Activated CD4-positive, alpha-beta memory T cell treated with anti-CD3 and anti-CD28 coated beads for 36 hours (primary cell): ENCODE measurements around the gene FER. TPM values are rescaled to one million over a fixed set of nuclear protein-coding genes. Genes with fewer than 3 reads are reported as not detected.

Experiments
- CTCF ChIA-PET: fragments of 350-600 bp; sonication (Branson Sonifier 250); formaldehyde crosslinking; loops from one replicate; lab custom pipeline; 2021; ENCODE audit warnings: antibody characterized with exemption, inconsistent platforms; lab: Charles Lee
- POLR2A ChIA-PET: fragments of 350-600 bp; sonication (Branson Sonifier 250); formaldehyde crosslinking; loops from one replicate; lab custom pipeline; 2021; ENCODE audit warnings: antibody characterized with exemption; lab: Charles Lee
- DNase-seq: peaks from one replicate; pipeline ENCODE4 v3.0.0-alpha.2; 2020
- H3K27ac Mint-ChIP-seq: one replicate; pipeline ENCODE4 v1.8.0; 2021; ENCODE audit warnings: mixed read lengths
- H3K27me3 Mint-ChIP-seq: one replicate; pipeline ENCODE4 v1.8.0; 2021; ENCODE audit warnings: mixed read lengths
- H3K36me3 Mint-ChIP-seq: one replicate; pipeline ENCODE4 v1.8.0; 2021; ENCODE audit warnings: mixed read lengths
- H3K4me1 Mint-ChIP-seq: one replicate; pipeline ENCODE4 v1.8.0; 2021; ENCODE audit warnings: low read depth, mixed read lengths
- H3K4me3 Mint-ChIP-seq: one replicate; pipeline ENCODE4 v1.8.0; 2021; ENCODE audit warnings: mild to moderate bottlenecking, mixed read lengths
- H3K9me3 Mint-ChIP-seq: one replicate; pipeline ENCODE4 v1.8.0; 2021; ENCODE audit warnings: mixed read lengths
- intact Hi-C: fragments of 100-400 bp; cut with micrococcal nuclease; formaldehyde crosslinking; loops from one replicate; pipeline ENCODE4 v1.15.1; 2023
- total RNA-seq, 2 experiments: library from RNA; stranded (reverse); gene quantifications; one replicate each; pipeline ENCODE4 v1.2.3, GENCODE V29; 2021

Gene FER
- total RNA-seq, 2 experiments from 2014 or later: 9.1 to 9.5 TPM

DNA sequence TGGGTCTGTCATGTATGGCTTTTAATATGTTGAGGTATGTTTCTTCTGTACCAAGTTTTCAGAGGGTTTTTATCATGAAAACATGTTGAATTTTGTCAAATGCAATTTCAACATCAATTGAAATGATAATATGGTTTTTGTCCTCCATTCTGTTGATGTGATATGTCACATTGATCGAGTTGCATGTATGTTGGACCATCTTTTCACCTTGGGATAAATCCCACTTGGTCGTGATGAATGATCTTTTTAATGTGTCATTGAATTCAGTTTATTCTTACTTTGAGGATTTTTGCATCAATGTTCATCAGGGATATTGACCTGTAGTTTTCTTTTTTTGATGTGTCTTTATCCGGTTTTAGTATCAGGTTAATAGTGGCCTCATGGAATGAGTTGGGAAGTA lies 373.5 kb downstream of the FER start:
- Mint-ChIP-seq H3K36me3 (peaks cover 4% of the 10 kb centered on the region), H3K9me3 (peaks cover 8% of the 10 kb centered on the region), H3K27me3 (no peaks in the 10 kb centered on the region), H3K27ac (no peak overlapping the region), H3K4me3 (no peak overlapping the region), H3K4me1 (no peaks in the 10 kb centered on the region)
- intact Hi-C loops: no loop called here
- ChIA-PET POLR2A (no interaction called here), CTCF (no interaction called here)
- DNase-seq: no peak

- intact Hi-C loops: no loop called here
- DNase-seq: no peak
- ChIA-PET CTCF (no interaction called here), POLR2A (no interaction called here)
- Mint-ChIP-seq H3K4me1 (no peaks in the 10 kb centered on the region), H3K27ac (no peak overlapping the region), H3K9me3 (peaks cover 7% of the 10 kb centered on the region), H3K27me3 (no peaks in the 10 kb centered on the region), H3K36me3 (peaks cover 4% of the 10 kb centered on the region), H3K4me3 (no peak overlapping the region)
Measured at GRCh38 chr5:109125755-109126429, 378.2 kb downstream of the FER start.

DNA sequence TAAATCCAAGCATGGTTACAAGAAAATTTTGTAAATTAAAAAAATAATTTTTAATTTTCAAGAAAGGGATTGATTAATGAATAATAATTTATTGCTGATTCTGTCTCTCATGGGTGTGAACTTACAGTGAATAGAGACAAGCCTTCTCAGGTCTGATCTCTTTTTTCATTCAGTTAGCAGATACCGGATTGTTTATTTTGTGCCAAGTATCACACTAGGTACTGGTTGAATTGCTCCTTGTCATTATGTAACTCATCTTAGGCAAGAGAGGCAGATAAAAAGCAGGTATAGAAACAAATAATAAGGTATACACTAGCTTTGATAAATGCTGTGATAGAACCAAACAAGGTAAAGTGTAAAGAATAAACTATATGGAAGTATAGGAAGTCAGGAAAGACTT lies 378.8 kb downstream of the FER start:
- H3K36me3 Mint-ChIP-seq: peaks cover 2% of the 10 kb centered on the region
- no peak overlapping the region for H3K27ac Mint-ChIP-seq

GRCh38 chr5:109136906-109137305 lies 389.2 kb downstream of the FER start:
- H3K9me3 Mint-ChIP-seq: no peaks in the 10 kb centered on the region
- H3K36me3 Mint-ChIP-seq: no peaks in the 10 kb centered on the region
- H3K27me3 Mint-ChIP-seq: no peaks in the 10 kb centered on the region
- H3K4me1 Mint-ChIP-seq: no peaks in the 10 kb centered on the region
- intact Hi-C loops: no loop called here
- H3K27ac Mint-ChIP-seq: no peak overlapping the region
- no peak for DNase-seq
- ChIA-PET POLR2A (no interaction called here), CTCF (no interaction called here)
- no peak overlapping the region for H3K4me3 Mint-ChIP-seq

More for the DNA sequence above, 378.8 kb downstream of the FER start:
- no peak for DNase-seq
- no peaks in the 10 kb centered on the region for H3K4me1 Mint-ChIP-seq
- intact Hi-C loops: no loop called here
- no peak overlapping the region for H3K4me3 Mint-ChIP-seq
- no peaks in the 10 kb centered on the region for H3K27me3 Mint-ChIP-seq
- CTCF ChIA-PET: no interaction called here
- POLR2A ChIA-PET: no interaction called here
- peaks cover 2% of the 10 kb centered on the region for H3K9me3 Mint-ChIP-seq

DNA sequence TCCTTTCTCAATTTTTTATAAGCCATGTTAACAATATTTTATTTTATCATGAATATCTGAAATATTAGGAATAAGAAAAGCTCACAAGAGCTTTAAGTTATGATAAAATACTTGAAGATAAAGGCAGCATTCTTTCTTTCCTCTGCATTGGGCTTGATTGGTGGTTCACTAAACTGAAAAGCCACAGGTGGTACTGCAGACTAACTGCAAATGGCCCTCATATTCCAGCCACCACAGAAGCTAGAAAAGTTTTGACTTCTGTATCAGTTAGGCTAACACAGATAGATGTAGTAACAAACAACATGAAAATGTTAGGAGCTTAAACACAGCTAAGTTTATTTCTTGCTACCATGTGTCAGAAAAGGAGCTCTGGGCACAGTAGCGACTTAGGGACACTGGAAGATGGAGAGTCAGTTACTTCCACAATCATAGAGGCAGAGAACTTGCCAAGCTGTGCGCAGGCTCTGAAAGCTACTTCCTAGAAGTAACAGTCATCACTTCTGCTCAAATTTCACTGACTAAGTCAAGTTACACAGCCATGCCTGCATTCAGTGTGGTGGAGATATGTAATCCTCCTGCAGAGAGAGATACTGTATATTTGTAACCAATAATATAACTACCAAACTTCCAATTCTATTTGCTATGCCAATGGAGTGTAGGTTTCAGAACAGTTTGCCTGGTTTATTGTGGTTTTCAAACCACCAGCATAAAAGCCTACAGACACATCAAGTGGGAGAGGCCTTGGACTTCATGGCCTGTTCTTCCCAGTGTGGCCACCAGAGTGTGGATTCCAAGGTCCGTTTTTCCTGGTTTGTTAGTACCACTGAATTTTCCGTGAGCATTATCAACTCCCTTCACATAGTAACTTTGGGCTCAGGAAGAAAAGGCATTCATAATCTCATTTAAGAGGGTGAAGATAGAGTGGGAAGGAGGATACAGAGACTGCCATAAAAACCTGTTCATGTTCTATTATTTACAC lies 393.8 kb downstream of the FER start:
- intact Hi-C loops: no loop called here
- Mint-ChIP-seq H3K27ac (no peak overlapping the region), H3K4me1 (no peaks in the 10 kb centered on the region), H3K36me3 (no peaks in the 10 kb centered on the region), H3K9me3 (no peaks in the 10 kb centered on the region), H3K27me3 (no peaks in the 10 kb centered on the region), H3K4me3 (no peak overlapping the region)
- no peak for DNase-seq
- POLR2A ChIA-PET: no interaction called here
- CTCF ChIA-PET: no interaction called here

DNA sequence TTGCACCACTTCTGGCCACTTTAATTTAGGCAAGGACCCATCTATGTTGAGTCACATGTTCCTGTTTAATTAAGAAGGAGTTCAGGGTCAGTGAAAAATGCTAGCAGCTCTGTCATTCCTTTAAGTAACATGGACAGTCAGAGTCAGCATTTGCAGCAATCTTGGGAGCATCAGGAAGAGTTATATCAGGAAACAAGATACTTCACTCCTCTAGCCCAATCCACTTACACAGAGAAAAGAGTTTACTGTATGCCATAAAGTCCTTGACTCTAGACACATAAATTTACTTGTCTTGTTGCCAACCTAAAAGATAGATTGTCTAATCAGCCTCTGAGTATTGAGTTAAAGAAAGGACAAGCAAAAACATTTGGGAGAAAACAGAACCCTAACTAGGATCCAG lies 395.3 kb downstream of the FER start:
- no peaks in the 10 kb centered on the region for H3K36me3 Mint-ChIP-seq
- H3K4me1 Mint-ChIP-seq: no peaks in the 10 kb centered on the region
- DNase-seq: no peak
- H3K27ac Mint-ChIP-seq: no peak overlapping the region
- intact Hi-C loops: no loop called here
- no peaks in the 10 kb centered on the region for H3K27me3 Mint-ChIP-seq
- no peaks in the 10 kb centered on the region for H3K9me3 Mint-ChIP-seq
- CTCF ChIA-PET: no interaction called here
- no peak overlapping the region for H3K4me3 Mint-ChIP-seq
- POLR2A ChIA-PET: no interaction called here

DNA sequence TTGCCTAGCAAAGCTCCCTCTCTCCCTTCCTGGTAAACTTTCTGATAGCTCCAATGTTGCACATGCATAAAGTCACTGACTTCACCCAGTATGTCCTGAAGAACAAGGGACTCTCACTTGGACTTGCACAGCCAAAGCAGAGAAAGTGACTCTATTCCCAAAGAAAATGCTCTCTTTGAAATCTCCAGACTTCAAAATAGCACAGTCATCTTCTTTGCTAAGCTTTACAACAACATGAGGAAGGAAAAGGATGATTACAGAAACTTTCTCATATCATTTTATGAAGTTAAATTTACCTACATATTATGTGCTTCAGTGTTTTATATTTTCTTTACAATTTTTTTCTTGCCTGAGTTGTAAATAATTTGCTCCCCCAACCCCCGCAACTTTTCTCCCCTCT lies 397.4 kb downstream of the FER start:
- no peak for DNase-seq
- intact Hi-C loops: no loop called here
- H3K36me3 Mint-ChIP-seq: no peaks in the 10 kb centered on the region
- no peaks in the 10 kb centered on the region for H3K27me3 Mint-ChIP-seq
- no peak overlapping the region for H3K27ac Mint-ChIP-seq
- ChIA-PET CTCF (no interaction called here), POLR2A (no interaction called here)
- no peak overlapping the region for H3K4me3 Mint-ChIP-seq
- no peaks in the 10 kb centered on the region for H3K4me1 Mint-ChIP-seq
- no peaks in the 10 kb centered on the region for H3K9me3 Mint-ChIP-seq

DNA sequence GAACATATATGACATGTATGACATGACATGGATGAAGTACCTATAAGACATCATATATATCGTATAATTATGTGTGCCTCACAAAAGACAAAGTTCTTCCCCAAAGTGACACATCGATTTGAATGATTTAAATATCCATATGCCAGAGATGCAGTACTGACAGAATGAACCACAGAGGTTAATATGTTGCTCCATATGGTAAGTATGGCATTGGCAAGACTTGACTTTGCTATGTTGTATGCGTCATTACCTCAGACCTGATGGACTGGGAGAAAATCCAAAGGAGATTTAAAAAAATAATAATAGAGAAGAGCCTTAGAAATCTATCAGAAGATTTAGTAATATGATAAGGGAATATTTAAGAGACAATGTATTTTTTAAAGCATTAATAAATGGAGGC lies 398.9 kb downstream of the FER start:
- ChIA-PET CTCF (no interaction called here), POLR2A (no interaction called here)
- Mint-ChIP-seq H3K4me3 (no peak overlapping the region), H3K27me3 (no peaks in the 10 kb centered on the region), H3K27ac (no peak overlapping the region), H3K9me3 (no peaks in the 10 kb centered on the region), H3K36me3 (no peaks in the 10 kb centered on the region), H3K4me1 (no peaks in the 10 kb centered on the region)
- intact Hi-C loops: no loop called here
- no peak for DNase-seq

DNA sequence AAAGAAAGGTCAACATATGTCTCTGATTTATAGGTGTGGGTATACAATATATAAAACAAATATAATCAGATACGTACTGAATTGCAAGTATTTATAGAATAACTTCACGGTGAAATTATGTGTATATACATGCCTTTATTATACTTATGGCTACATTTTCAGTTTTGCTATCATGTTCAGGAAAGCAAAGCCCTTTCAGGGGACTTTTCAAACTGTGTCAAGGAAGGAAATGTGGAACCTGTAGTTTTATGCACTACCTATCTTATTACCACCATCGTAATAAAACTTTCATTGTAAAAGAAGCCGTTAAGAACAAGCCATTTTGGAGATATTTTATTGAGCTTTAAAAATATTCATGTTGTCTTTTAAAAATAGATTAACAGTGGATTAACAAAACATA lies 404.9 kb downstream of the FER start:
- CTCF ChIA-PET: no interaction called here
- no peaks in the 10 kb centered on the region for H3K27me3 Mint-ChIP-seq
- H3K4me1 Mint-ChIP-seq: no peaks in the 10 kb centered on the region
- no peak for DNase-seq
- H3K4me3 Mint-ChIP-seq: no peak overlapping the region
- H3K9me3 Mint-ChIP-seq: no peaks in the 10 kb centered on the region
- POLR2A ChIA-PET: no interaction called here
- no peak overlapping the region for H3K27ac Mint-ChIP-seq
- intact Hi-C loops: no loop called here
- H3K36me3 Mint-ChIP-seq: no peaks in the 10 kb centered on the region

DNA sequence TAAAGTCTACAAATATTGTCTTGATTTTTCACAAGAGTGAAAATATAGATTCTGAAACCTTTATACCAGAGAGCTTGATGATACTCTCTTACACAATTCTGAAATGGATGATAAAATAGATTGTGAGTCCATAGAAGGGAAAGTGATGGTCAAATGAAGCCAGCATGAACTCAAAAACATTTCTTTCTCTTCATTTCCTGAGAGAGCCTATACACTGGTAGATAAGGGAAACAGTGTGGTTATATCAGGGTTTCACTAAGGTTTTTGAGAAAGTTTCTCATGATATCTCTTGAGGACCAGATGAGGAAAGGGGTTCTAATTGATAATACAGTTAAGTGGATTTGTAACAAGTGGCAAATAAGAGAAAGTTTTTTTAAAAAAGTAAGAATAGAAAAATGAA lies 407.9 kb downstream of the FER start:
- ChIA-PET CTCF (no interaction called here), POLR2A (no interaction called here)
- Mint-ChIP-seq H3K36me3 (no peaks in the 10 kb centered on the region), H3K9me3 (no peaks in the 10 kb centered on the region), H3K4me3 (no peak overlapping the region), H3K27ac (no peak overlapping the region), H3K4me1 (no peaks in the 10 kb centered on the region), H3K27me3 (no peaks in the 10 kb centered on the region)
- intact Hi-C loops: no loop called here
- no peak for DNase-seq

- H3K9me3 Mint-ChIP-seq: no peaks in the 10 kb centered on the region
- H3K4me1 Mint-ChIP-seq: peaks cover 6% of the 10 kb centered on the region
- no peak overlapping the region for H3K27ac Mint-ChIP-seq
- intact Hi-C loops: no loop called here
- CTCF ChIA-PET: no interaction called here
- no peak for DNase-seq
- no peaks in the 10 kb centered on the region for H3K27me3 Mint-ChIP-seq
- no peak overlapping the region for H3K4me3 Mint-ChIP-seq
- H3K36me3 Mint-ChIP-seq: no peaks in the 10 kb centered on the region
- POLR2A ChIA-PET: no interaction called here
Measured at GRCh38 chr5:109156885-109157284, 409.2 kb downstream of the FER start.

DNA sequence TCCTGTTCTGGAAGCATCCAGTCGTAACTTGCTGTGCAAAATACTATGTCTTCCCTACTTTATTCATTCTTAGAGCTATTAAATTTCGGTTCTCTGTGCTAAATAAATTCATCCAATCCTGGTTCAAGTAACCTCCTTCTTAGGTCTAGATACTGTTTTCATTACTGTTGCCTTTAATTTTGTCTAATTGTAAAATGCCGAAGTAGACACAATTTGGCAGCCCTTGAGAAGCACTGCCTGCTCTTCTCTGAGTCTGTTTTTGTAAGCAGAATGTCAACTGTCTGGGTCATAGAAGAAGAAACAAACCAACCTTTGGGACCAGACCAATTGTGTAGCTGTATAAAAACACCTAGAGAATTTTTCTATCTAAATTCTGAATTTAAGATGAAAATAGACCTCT lies 412.8 kb downstream of the FER start:
- intact Hi-C loops: no loop called here
- no peaks in the 10 kb centered on the region for H3K9me3 Mint-ChIP-seq
- DNase-seq: no peak
- peaks cover 7% of the 10 kb centered on the region for H3K4me1 Mint-ChIP-seq
- POLR2A ChIA-PET: no interaction called here
- H3K36me3 Mint-ChIP-seq: no peaks in the 10 kb centered on the region
- H3K27ac Mint-ChIP-seq: no peak overlapping the region
- H3K4me3 Mint-ChIP-seq: no peak overlapping the region
- CTCF ChIA-PET: no interaction called here
- H3K27me3 Mint-ChIP-seq: no peaks in the 10 kb centered on the region
